BJ (cell line): ENCODE data around the gene MTHFD2L. TPM values are rescaled to one million over a fixed set of nuclear protein-coding genes. Genes with fewer than 3 reads are reported as not detected.

ENCODE experiments used
- CTCF ChIA-PET: fragments of 350-600 bp; formaldehyde crosslinking; extraction: SDS; loops from one replicate; lab custom pipeline; 2021; ENCODE audit warnings: antibody characterized with exemption, inconsistent platforms; lab: Yijun Ruan, JAX
- POLR2A ChIA-PET: fragments of 300-600 bp; sonication (Branson Sonifier 250); formaldehyde crosslinking; extraction: SDS; loops from one replicate; lab custom pipeline; 2021; ENCODE audit warnings: antibody characterized with exemption; lab: Charles Lee
- DNase-seq: peaks from one replicate; pipeline ENCODE4 v3.0.0-alpha.2; 2011; ENCODE audit warnings: low read depth
- H3K27me3 ChIP-seq: 2 replicates; pipeline ENCODE4 v1.6.0; 2011; ENCODE audit warnings: low read length; ENCODE audit not compliant: control insufficient read depth, insufficient read depth
- H3K36me3 ChIP-seq: 2 replicates; pipeline ENCODE4 v1.5.1; 2011; ENCODE audit warnings: low read length; ENCODE audit not compliant: control insufficient read depth, insufficient read depth
- H3K4me3 ChIP-seq: 2 replicates; pipeline ENCODE4 v1.5.1; 2011; ENCODE audit warnings: low read depth, mild to moderate bottlenecking, control low read depth, low read length
- polyA plus RNA-seq: library from polyadenylated mRNA; depleted of rRNA; stranded (reverse); fragments of >200 nt; gene quantifications from 2 replicates; pipeline ENCODE4 v1.2.3, GENCODE V29; 2011
- TF ChIP-seq, protein P1 (sequence below): IDR thresholded peaks from 2 replicates; pipeline ENCODE4 v1.5.1; 2011; ENCODE audit warnings: low read depth, mild to moderate bottlenecking, control low read depth, inconsistent platforms, low read length, moderate library complexity; ENCODE audit not compliant: insufficient read depth

Gene MTHFD2L
- polyA plus RNA-seq, 1 experiment = 1.7 TPM

- DNase-seq = no peak
- TF ChIP-seq, protein P1, sequence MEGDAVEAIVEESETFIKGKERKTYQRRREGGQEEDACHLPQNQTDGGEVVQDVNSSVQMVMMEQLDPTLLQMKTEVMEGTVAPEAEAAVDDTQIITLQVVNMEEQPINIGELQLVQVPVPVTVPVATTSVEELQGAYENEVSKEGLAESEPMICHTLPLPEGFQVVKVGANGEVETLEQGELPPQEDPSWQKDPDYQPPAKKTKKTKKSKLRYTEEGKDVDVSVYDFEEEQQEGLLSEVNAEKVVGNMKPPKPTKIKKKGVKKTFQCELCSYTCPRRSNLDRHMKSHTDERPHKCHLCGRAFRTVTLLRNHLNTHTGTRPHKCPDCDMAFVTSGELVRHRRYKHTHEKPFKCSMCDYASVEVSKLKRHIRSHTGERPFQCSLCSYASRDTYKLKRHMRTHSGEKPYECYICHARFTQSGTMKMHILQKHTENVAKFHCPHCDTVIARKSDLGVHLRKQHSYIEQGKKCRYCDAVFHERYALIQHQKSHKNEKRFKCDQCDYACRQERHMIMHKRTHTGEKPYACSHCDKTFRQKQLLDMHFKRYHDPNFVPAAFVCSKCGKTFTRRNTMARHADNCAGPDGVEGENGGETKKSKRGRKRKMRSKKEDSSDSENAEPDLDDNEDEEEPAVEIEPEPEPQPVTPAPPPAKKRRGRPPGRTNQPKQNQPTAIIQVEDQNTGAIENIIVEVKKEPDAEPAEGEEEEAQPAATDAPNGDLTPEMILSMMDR = no peak
- CTCF ChIA-PET = interaction anchor here (0.6 to 2.5 kb wide), 5 partner anchors 12 to 122 kb away, joined by 3 to 15 read pairs (median 5); no protein-coding TSS in a partner anchor
- Histone ChIP-seq H3K27me3 (no peaks in the 10 kb centered on the region), H3K4me3 (no peak within 1 kb of the TSS), H3K36me3 (no peaks in the 10 kb centered on the region)
- POLR2A ChIA-PET = no interaction called here
These were observed 150.3 kb downstream of the MTHFD2L start, which contains the start of gene EPGN for GRCh38 chr4:74308215-74308614. TSS of gene EPGN (plus strand) at chr4:74308470. CDS start at chr4:74308534, 64 bp downstream.

DNA sequence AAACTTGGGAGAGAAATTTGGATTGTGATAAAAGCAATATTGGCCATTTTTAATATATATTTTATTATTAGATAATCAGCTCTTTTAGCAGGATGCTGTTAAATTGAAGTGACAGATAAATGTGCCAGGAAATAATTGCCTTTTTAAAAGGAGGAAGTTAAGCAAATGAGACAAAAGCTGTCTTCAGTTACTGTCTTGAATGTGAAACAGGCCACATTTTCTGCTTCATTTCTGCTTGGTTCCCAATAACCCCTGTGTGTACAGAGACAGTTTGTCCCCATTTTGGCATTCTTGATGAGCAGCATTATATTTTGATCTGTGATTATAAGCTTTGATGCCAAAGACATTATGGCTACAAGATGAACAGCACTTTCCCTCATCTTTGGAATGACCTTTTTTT lies 151.3 kb downstream of the MTHFD2L start:
- Histone ChIP-seq H3K4me3 (no peak overlapping the region), H3K36me3 (no peaks in the 10 kb centered on the region), H3K27me3 (no peaks in the 10 kb centered on the region)
- TF ChIP-seq, protein P1 = no peak
- ChIA-PET CTCF (interaction anchor here (0.8 to 2.5 kb wide), 6 partner anchors 11 to 1001 kb away, joined by 3 to 15 read pairs (median 4); partner anchors contain the start of gene MTHFD2L), POLR2A (no interaction called here)
- no peak for DNase-seq

- POLR2A ChIA-PET = no interaction called here
- TF ChIP-seq, protein P1 = peak; percentile 69
- CTCF ChIA-PET = interaction anchor here (0.7 to 2.0 kb wide), 10 partner anchors 8 to 160 kb away, joined by 3 to 23 read pairs (median 4); no protein-coding TSS in a partner anchor
- no peak for DNase-seq
- H3K36me3 ChIP-seq = no peaks in the 10 kb centered on the region
- H3K4me3 ChIP-seq = no peak overlapping the region
- H3K27me3 ChIP-seq = no peaks in the 10 kb centered on the region
These were observed 153.9 kb downstream of the MTHFD2L start for GRCh38 chr4:74311696-74312313.

DNA sequence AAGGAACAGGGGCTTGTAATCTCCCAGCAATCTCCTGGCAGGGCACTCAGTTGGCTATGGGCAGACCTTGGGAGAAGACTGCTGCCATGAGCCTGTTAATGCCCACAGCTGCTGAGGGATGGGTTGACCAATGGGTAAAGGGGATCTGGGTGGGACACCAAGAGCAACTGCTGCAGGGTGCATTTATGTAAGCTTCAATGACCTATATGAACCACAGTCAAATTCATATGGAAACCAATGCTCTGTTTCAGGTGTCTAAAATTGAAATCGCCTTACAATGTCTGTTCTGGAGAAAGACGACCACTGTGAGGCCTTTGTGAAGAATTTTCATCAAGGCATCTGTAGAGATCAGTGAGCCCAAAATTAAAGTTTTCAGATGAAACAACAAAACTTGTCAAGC lies 156.4 kb downstream of the MTHFD2L start:
- ChIA-PET CTCF (interaction anchor here (0.7 to 3.2 kb wide), 4 partner anchors 18 to 362 kb away, joined by 3 to 15 read pairs (median 4); no protein-coding TSS in a partner anchor), POLR2A (no interaction called here)
- no peaks in the 10 kb centered on the region for H3K27me3 ChIP-seq
- no peaks in the 10 kb centered on the region for H3K36me3 ChIP-seq
- TF ChIP-seq, protein P1 = no peak
- no peak for DNase-seq
- H3K4me3 ChIP-seq = no peak overlapping the region

GRCh38 chr4:74314944-74315343 lies 157.0 kb downstream of the MTHFD2L start:
- ChIA-PET POLR2A (no interaction called here), CTCF (interaction anchor here (0.7 to 3.2 kb wide), 2 partner anchors 17 to 125 kb away, joined by 5 to 15 read pairs; no protein-coding TSS in a partner anchor)
- Histone ChIP-seq H3K4me3 (no peak overlapping the region), H3K36me3 (no peaks in the 10 kb centered on the region), H3K27me3 (no peaks in the 10 kb centered on the region)
- no peak for DNase-seq
- TF ChIP-seq, protein P1 = no peak
